ENCODE measurements around the gene MICOS13.

MICOS13 gene

GRCh38 chr19:5635427-5635826 lies 44.9 kb downstream of the MICOS13 start:
- no peak overlapping the region for H3K9ac ChIP-seq (ENCODE audit: low read length)
- H4K20me1 ChIP-seq (ENCODE audit: insufficient read depth, low read length): peaks cover 62% of the 10 kb centered on the region
- H3K79me2 ChIP-seq (ENCODE audit: low read length): peaks cover 100% of the 10 kb centered on the region
- no peaks in the 10 kb centered on the region for H3K27me3 ChIP-seq (replicated peaks; ENCODE audit: insufficient read depth, low read length)
- no peak overlapping the region for H3K4me3 ChIP-seq (ENCODE audit: low read length)
- no peak for DNase-seq
- no peak overlapping the region for H3K4me2 ChIP-seq (ENCODE audit: low read depth, low read length)
- TF ChIP-seq EZH2phosphoT487 (IDR thresholded peaks at IDR 0.05; ENCODE audit: low read length): no peak
- no peak for TF ChIP-seq CTCF (IDR thresholded peaks at IDR 0.05; ENCODE audit: low read length)
- H2AFZ ChIP-seq (ENCODE audit: low read length): no peak overlapping the region
- H3K27ac ChIP-seq (ENCODE audit: low read length): no peak overlapping the region
- no peaks in the 10 kb centered on the region for H3K4me1 ChIP-seq (ENCODE audit: low read length)
- H3F3A ChIP-seq (ENCODE audit: insufficient read depth, low read length): no peaks in the 10 kb centered on the region
- peaks cover 15% of the 10 kb centered on the region for H3K36me3 ChIP-seq (replicated peaks; ENCODE audit: insufficient read depth, low read length)
- H3K9me2 ChIP-seq (replicated peaks; ENCODE audit: insufficient read depth, low read length): no peaks in the 10 kb centered on the region
- H3K9me3 ChIP-seq (replicated peaks; ENCODE audit: insufficient read depth, low read length): no peaks in the 10 kb centered on the region

- Histone ChIP-seq H3K9me3 (replicated peaks; ENCODE audit: insufficient read depth, low read length) (no peaks in the 10 kb centered on the region), H3F3A (ENCODE audit: insufficient read depth, low read length) (peaks cover 10% of the 10 kb centered on the region), H3K27ac (ENCODE audit: low read length) (no peak overlapping the region), H3K9ac (ENCODE audit: low read length) (no peak overlapping the region), H3K9me2 (replicated peaks; ENCODE audit: insufficient read depth, low read length) (no peaks in the 10 kb centered on the region), H3K4me1 (ENCODE audit: low read length) (peaks cover 15% of the 10 kb centered on the region), H4K20me1 (ENCODE audit: insufficient read depth, low read length) (peaks cover 85% of the 10 kb centered on the region), H2AFZ (ENCODE audit: low read length) (no peak overlapping the region), H3K27me3 (replicated peaks; ENCODE audit: insufficient read depth, low read length) (no peaks in the 10 kb centered on the region), H3K4me3 (ENCODE audit: low read length) (no peak overlapping the region), H3K36me3 (replicated peaks; ENCODE audit: insufficient read depth, low read length) (peaks cover 27% of the 10 kb centered on the region), H3K4me2 (ENCODE audit: low read depth, low read length) (no peak overlapping the region), H3K79me2 (ENCODE audit: low read length) (peaks cover 100% of the 10 kb centered on the region)
- DNase-seq: no peak
- TF ChIP-seq EZH2 (optimal IDR thresholded peaks at IDR 0.05; ENCODE audit: low read depth, low read length) (no peak), CTCF (IDR thresholded peaks at IDR 0.05; ENCODE audit: low read length) (no peak), EZH2phosphoT487 (IDR thresholded peaks at IDR 0.05; ENCODE audit: low read length) (no peak)
Measured at GRCh38 chr19:5632657-5633056, 47.7 kb downstream of the MICOS13 start.

- Histone ChIP-seq H2AFZ (ENCODE audit: low read length) (no peak overlapping the region), H3K4me3 (ENCODE audit: low read length) (no peak overlapping the region), H3K9ac (ENCODE audit: low read length) (no peak overlapping the region), H3K27ac (ENCODE audit: low read length) (no peak overlapping the region), H3K79me2 (ENCODE audit: low read length) (peaks cover 100% of the 10 kb centered on the region), H4K20me1 (ENCODE audit: insufficient read depth, low read length) (peaks cover 85% of the 10 kb centered on the region), H3K27me3 (replicated peaks; ENCODE audit: insufficient read depth, low read length) (no peaks in the 10 kb centered on the region), H3K4me2 (ENCODE audit: low read depth, low read length) (no peak overlapping the region), H3K9me2 (replicated peaks; ENCODE audit: insufficient read depth, low read length) (no peaks in the 10 kb centered on the region), H3K36me3 (replicated peaks; ENCODE audit: insufficient read depth, low read length) (peaks cover 31% of the 10 kb centered on the region), H3K9me3 (replicated peaks; ENCODE audit: insufficient read depth, low read length) (no peaks in the 10 kb centered on the region), H3K4me1 (ENCODE audit: low read length) (peaks cover 19% of the 10 kb centered on the region), H3F3A (ENCODE audit: insufficient read depth, low read length) (peaks cover 14% of the 10 kb centered on the region)
- TF ChIP-seq CTCF (IDR thresholded peaks at IDR 0.05; ENCODE audit: low read length) (no peak), EZH2phosphoT487 (IDR thresholded peaks at IDR 0.05; ENCODE audit: low read length) (no peak), EZH2 (optimal IDR thresholded peaks at IDR 0.05; ENCODE audit: low read depth, low read length) (no peak)
- DNase-seq: no peak
Measured at GRCh38 chr19:5632241-5632612, 48.1 kb downstream of the MICOS13 start.
